GM21360 (cell line): ENCODE results near the gene SLC38A6.
"Not testable (repeated sequence)": the region's sequence is repeated elsewhere in the genome, so short reads cannot be mapped to it uniquely, and the experiment has no call there.

Source experiments
- ATAC-seq: cut with Tn5 transposase; IDR thresholded peaks from one replicate; pipeline ENCODE4 v1.9.1; 2021; ENCODE audit warnings: mild to moderate bottlenecking, moderate library complexity; ENCODE audit not compliant: unreplicated experiment

Gene SLC38A6

DNA sequence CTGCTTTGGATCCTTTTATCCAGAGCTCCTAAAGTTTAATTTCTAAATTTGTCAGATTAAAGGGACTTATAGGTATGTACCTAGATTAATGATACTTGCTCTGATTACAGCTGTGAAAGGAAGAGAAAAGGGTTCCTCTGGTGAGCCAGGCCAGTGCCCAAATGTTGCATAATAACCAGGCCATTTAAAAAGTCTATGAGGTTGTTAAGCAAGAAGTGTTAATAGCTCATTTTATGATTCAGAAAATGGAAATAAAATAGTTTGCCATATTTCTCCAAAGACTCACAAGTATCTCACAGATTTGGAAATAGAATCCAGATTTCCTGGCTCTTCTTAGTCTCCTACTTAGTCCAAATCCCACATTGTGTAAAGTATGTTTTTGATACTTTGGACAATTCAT, 67.6 kb downstream of the SLC38A6 start:
- ATAC-seq, result no peak

DNA sequence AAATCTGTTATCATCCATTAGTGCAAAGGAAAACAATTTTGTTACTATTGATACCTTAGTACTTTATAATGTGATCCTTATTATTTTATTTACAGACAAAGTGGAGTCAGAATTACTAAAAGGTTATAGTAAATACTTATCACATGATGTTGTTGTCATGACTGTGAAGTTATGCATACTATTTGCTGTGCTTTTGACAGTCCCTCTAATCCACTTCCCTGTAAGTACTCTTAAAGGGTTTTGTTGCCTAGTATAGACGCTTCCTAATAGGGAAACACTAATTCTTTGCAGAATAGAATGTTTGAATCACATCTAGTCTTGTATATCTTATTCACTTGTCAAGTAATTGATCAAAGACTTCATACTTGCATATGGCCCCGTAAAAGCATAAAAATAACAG, 69.4 kb downstream of the SLC38A6 start:
- ATAC-seq, result no peak

DNA sequence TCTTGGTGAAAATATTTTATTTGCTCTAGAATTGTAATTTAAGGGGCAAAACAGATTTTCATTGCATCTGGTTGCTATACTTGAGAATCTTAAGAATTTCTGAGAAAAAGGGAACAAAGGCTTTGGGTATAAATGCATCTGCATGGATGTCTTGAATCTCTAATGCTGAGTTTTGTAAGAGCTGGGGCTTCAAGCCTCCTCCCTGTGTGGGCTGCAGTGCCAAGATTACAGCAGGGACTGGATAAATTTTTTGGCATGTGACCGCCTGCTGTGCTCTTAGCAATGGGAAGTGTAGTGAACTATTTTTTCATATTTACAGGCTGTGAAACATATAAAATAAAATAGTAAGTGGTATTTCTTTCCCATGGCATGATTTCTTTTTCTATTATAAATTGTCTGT, 70.0 kb downstream of the SLC38A6 start:
- no peak for ATAC-seq

GRCh38 chr14:61051621-61052020, 70.6 kb downstream of the SLC38A6 start:
- ATAC-seq, result no peak

- ATAC-seq, result no peak
These were observed 82.4 kb downstream of the SLC38A6 start for GRCh38 chr14:61063461-61063860.

DNA sequence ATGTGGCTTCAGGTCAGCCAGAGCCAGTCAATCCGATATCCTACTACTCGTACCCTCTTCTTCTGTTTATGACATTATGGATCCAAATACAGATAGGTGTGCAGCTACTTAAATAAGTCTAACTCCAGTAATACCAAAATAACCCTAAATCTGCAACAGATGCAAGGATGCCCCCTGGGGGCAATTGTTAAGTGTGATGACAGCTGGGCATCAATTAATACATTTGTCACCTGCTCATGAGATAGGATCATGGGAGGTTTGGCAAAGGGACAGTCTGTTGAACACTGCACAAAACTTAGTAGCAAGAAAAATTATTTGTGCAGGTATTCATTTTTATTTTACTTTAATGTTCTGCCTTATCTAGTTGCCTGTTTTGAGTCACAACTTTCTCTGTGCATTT, 83.2 kb downstream of the SLC38A6 start:
- no peak for ATAC-seq

- no peak for ATAC-seq
These were observed 83.8 kb downstream of the SLC38A6 start for GRCh38 chr14:61064856-61065255.

- ATAC-seq, result no peak
These were observed 84.6 kb downstream of the SLC38A6 start for GRCh38 chr14:61065656-61066055.

DNA sequence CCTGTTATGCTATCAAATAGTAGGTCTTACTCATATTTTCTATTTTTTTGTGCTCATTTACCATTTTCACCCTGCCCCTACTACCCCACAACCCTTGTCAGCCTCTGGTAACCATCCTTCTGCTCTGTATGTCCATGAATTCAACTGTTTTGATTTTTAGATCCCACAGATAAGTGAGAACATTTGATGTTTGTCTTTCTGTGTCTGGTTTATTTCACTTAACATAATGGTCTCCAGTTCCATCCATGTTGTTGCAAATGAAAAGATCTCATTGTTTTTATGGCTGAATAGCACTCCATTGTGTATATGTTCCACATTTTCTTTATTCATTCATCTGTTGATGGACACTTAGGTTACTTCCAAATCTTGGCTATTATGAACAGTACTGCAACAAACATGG, 91.4 kb downstream of the SLC38A6 start:
- not testable (repeated sequence) for ATAC-seq

- ATAC-seq, result no peak
These were observed 93.8 kb downstream of the SLC38A6 start for GRCh38 chr14:61074852-61075251.

- no peak for ATAC-seq
These were observed 95.5 kb downstream of the SLC38A6 start for GRCh38 chr14:61076556-61076955.

DNA sequence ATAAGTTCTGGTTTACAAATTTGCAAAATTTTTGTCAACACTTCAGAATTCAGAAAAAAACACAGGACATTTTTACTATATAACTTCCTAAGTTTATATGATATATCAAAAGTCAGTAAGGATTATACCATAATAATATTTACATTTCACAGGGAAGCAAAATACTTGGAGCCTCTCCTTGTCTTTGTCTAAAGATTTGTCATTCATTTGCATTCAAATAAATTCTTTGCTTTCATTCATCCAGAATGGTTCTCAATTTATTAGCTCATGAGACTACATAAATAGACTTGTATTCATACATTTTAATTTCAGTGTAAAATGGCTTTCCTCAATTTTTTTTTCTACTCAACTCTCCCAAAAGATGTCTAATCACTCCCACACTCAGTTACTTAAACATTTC, 96.4 kb downstream of the SLC38A6 start:
- no peak for ATAC-seq

GRCh38 chr14:61077951-61078720, 97.1 kb downstream of the SLC38A6 start:
- no peak for ATAC-seq

- ATAC-seq, result peak; percentile 96
These were observed 99.6 kb downstream of the SLC38A6 start for GRCh38 chr14:61080591-61081010.

DNA sequence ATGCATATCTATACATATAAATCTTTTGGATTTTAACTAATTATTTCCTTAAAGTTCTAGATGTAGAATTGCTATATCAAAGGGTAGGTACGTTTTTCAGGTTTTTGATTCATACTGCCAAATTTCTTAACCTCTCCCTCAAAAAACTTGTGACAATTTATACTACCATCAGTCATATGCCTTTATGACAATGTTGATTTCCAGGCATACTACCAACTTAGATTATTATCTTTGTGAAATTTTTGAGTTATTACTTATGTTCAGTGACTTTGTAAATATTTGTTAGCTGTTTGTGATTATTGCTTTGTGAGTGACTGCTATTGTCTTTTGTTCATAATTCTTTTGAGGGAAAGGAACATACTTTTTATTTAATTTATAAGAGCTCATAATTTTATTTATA, 107.0 kb downstream of the SLC38A6 start:
- no peak for ATAC-seq

GRCh38 chr14:61089126-61089750, 108.2 kb downstream of the SLC38A6 start:
- ATAC-seq, result no peak

DNA sequence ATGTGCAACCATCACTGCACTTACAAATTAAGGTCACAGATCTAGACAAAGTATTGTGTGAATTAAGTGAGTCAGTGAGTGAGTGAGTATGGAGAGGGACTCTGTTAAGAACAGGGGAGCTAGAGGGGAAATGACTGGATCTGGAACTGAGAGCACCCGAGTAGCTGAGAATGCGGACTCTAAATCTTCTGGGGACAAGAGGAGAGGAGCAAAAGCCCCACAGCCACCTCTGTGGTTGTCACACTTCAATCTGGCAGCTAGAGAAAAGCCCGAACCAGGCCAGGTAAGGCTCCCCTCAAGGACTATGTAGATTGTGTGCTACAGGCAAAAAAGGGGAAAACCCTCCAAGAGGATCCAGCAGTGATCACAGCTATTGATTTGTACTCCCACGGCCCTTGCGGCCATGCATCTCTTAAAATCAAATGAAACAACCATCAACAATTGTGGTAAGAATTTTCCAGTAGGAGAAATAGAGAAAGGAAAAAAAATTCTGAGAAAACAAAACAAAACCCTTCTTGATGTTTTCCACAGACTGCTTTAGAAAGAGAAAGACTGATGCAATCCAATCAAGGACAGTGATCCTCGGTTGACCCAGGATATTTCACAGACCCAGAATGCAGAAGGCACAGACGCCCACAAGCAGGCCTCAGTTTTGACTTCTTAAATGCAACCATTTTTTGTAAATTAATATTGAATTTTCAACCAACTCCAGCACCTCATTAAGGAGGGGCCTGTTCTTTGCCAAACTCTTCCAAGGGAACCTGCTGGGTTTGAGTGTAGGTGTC, 109.6 kb downstream of the SLC38A6 start:
- peak; percentile 91 for ATAC-seq

- ATAC-seq, result no peak
These were observed 110.7 kb downstream of the SLC38A6 start for GRCh38 chr14:61091657-61092273.

GRCh38 chr14:61098096-61098495, 117.1 kb downstream of the SLC38A6 start:
- not testable (repeated sequence) for ATAC-seq

GRCh38 chr14:61098721-61099120, 117.7 kb downstream of the SLC38A6 start:
- ATAC-seq, result no peak

DNA sequence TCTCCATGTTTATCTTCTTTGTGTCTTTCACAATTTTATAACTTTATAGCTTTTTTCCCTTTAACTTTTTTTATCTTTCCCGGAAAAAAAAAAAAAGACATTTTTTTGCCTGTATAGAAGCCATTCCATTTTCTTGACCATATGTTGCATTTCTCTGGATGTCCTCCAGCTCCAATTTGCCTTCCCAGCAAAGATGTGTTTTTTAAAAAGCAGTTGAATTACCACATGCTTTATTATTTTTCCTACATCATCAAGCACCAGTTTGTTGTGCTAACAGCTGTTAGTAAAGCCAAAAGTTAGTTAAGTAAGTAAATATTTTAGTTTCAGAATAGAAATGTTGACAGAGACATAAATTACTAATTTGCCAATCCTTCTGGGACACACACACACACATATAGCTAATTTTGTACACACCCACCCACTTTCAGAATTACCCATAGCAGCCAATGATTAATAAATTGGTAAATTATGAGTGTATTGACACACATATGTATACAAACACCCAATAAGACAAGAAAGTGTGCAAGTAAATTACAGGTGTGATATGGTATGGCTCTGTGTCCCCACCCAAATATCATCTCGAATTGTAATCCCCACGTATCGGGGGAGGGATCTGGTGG, 118.3 kb downstream of the SLC38A6 start:
- ATAC-seq, result no peak
